A549 treated with ZK216348 at 1 μM for 4 hours (cell line): ENCODE data around the gene DYDC2. TPM values are rescaled to one million over a fixed set of nuclear protein-coding genes. Genes with fewer than 3 reads are reported as not detected.

Source experiments
- total RNA-seq: library from RNA; stranded (reverse); fragments of 200-300 nt; extraction: Qiagen RNA extraction; gene quantifications from 5 replicates; pipeline ENCODE4 v1.2.3, GENCODE V29; 2022; ENCODE audit warnings: low read depth

The DYDC2 gene, protein sequence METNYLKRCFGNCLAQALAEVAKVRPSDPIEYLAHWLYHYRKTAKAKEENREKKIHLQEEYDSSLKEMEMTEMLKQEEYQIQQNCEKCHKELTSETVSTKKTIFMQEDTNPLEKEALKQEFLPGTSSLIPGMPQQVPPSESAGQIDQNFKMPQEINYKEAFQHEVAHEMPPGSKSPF
- total RNA-seq: 0.36 TPM in 1 of 5 replicates, not detected in the others

DNA sequence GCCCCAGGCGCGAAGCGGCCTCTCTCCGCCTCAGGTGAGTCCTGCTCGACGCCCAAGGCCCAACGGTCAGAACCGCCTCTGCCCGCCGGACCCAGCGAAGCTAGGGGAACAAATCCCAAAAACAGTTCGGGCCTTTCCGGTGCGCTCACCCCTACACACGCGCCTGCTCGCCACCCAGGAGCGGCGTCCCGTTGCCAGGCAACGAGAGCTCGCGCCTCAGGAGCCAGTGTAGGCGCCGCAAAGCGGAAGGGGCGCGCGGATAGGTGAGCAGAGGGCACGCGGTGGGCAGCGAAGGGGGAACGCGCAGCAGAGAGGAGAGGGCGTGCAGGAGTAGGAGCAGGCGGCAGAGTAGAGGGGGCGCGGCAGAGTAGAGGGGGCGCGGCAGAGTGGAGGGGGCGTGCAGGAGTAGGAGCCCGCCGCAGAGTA is at the start of gene DYDC2, which contains the start of gene DYDC1:
DYDC2 (plus strand) TSS at position 219 of the 426 bp plus-strand sequence. CDS start 5,663 bp downstream, outside the sequence.
DYDC1 (minus strand) TSS at position 193 of the 426 bp plus-strand sequence. CDS start 4,154 bp downstream, outside the sequence.

DNA sequence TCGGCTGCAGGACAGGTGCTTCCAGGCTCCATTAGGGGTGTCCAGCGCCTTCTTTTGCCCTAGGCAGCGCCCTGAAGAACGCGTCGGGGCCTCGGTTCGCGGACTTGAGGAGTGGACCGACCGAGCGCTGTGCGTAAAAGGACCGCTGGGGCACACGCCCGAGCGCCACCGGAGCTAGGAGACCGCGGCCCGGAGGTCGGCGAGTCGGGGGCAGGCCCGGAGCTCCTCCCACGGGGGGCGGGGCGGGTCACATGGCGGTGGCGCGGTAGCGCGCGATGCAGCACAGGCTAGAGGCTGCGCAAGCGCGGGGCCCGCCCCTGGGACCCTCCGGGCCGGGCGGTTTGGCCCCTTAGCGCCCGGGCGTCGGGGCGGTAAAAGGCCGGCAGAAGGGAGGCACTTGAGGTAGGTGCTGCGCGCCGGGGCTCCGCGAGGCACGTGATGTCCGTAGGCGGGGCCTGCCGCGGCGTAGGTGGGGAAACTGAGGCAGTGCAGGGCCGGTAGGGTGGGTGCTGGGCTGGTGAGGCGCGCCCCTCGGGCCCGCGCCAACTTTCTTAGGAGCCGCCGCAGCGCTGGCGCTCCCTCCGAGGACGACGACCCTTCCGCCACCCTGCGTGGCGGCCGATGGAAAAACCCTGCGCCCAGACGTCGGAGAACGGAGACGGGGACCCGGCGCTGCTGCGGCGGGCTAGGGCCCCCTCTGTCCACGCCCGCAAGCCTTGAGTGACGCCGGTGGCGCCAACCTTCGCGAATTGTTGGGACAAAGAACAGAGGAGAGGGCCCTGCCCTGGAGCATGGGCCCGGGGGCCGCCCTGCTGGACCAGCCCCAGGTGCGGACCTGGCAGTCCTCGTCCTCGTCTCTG is 51.9 kb downstream of the DYDC2 start, which contains the start of gene PRXL2A:
PRXL2A (plus strand) TSS at position 310 of the 860 bp plus-strand sequence. CDS start 11,917 bp downstream, outside the sequence.

Other genes with a start within 250 kb of the DYDC2 start
- gene PLAC9, start 224.1 kb upstream of the DYDC2 start, total RNA-seq: not detected in 5 replicates
- gene ANXA11, start 151.2 kb upstream of the DYDC2 start, total RNA-seq: 191 to 224 TPM (median 205 TPM) in 5 replicates
- gene MAT1A, start 67.1 kb upstream of the DYDC2 start, total RNA-seq: 0.05 to 0.15 TPM in 2 of 5 replicates, not detected in the others
- gene DYDC1, start within 50 bp of the DYDC2 start, total RNA-seq: not detected in 5 replicates
- gene PRXL2A, start 51.8 kb downstream of the DYDC2 start, total RNA-seq: 41.3 to 61.7 TPM (median 42.7 TPM) in 5 replicates
- gene TSPAN14, start 97.5 kb downstream of the DYDC2 start, total RNA-seq: 94.6 to 171 TPM (median 161 TPM) in 5 replicates
- 0.04 TPM in 1 of 5 replicates, not detected in the others for gene SH2D4B, start 181.1 kb downstream of the DYDC2 start, total RNA-seq